LNCaP clone FGC (cell line): ENCODE measurements around the gene PI4KB.

Experiments
- DNase-seq: peaks from one replicate; pipeline ENCODE4 v3.0.0-alpha.2; 2011; ENCODE audit warnings: low read depth
- H3K4me3 ChIP-seq: 2 replicates; pipeline ENCODE4 v1.5.1; 2011; ENCODE audit warnings: mild to moderate bottlenecking, low read depth, low read length, control low read depth
- TF ChIP-seq, protein P1 (sequence below): IDR thresholded peaks from 2 replicates; pipeline ENCODE4 v1.5.1; 2012; ENCODE audit warnings: mild to moderate bottlenecking; ENCODE audit not compliant: control insufficient read depth, insufficient read depth; ENCODE audit errors: extremely low read depth

The PI4KB gene

DNA sequence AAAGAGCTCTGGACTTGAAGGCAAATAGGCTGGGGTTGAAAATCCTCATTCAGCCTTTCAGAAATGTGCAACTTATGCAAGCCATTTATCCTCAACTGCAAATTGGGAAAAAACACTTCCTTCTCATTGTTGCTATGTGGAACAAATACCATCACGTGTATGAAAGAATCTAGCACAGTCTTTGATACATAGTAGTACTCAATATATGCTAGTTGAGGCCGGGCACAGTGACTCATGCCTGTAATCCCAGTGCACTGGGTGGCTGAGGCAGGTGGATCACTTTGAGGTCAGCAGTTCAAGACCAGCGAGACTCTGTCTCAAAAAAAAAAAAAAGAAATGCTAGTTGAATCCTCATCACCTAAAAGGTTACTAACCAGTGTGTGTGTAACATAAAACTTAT lies 8.2 kb downstream of the PI4KB start:
- TF ChIP-seq, protein P1, sequence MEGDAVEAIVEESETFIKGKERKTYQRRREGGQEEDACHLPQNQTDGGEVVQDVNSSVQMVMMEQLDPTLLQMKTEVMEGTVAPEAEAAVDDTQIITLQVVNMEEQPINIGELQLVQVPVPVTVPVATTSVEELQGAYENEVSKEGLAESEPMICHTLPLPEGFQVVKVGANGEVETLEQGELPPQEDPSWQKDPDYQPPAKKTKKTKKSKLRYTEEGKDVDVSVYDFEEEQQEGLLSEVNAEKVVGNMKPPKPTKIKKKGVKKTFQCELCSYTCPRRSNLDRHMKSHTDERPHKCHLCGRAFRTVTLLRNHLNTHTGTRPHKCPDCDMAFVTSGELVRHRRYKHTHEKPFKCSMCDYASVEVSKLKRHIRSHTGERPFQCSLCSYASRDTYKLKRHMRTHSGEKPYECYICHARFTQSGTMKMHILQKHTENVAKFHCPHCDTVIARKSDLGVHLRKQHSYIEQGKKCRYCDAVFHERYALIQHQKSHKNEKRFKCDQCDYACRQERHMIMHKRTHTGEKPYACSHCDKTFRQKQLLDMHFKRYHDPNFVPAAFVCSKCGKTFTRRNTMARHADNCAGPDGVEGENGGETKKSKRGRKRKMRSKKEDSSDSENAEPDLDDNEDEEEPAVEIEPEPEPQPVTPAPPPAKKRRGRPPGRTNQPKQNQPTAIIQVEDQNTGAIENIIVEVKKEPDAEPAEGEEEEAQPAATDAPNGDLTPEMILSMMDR = no peak
- no peak overlapping the region for H3K4me3 ChIP-seq
- no peak for DNase-seq

DNA sequence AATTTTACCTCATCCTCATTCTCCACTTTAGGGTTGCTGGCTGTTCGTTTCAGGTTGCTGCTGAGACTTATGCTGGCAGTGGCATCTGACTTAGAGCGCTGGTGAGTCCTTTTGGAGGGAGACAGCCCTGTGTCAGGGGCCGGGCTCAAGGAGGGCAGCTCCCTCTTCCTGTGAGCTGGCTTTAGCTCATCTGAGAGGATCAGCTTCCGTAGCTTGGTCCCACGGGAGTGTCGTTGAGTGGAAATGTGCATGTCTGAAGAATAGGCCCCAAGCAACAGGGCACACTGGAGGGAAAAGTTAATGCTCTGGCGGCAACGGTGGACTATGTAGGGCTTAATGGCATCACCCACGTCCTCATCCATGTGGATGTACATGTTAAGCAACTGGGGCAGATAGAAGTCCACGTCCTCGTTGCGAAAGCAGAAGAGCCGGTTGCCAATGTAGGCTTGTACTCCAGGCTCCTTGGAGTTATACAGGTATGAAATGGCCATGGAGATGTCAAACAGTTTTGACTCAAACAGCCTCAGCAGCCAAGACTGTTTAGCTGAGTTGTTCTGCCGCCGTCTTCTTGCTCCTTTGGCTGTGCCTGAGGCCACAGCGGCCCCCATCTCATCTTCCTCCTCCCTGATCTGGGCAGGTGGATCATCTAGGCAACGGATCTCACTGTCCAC lies 11.5 kb downstream of the PI4KB start:
- TF ChIP-seq, protein P1 = no peak
- no peak for DNase-seq

DNA sequence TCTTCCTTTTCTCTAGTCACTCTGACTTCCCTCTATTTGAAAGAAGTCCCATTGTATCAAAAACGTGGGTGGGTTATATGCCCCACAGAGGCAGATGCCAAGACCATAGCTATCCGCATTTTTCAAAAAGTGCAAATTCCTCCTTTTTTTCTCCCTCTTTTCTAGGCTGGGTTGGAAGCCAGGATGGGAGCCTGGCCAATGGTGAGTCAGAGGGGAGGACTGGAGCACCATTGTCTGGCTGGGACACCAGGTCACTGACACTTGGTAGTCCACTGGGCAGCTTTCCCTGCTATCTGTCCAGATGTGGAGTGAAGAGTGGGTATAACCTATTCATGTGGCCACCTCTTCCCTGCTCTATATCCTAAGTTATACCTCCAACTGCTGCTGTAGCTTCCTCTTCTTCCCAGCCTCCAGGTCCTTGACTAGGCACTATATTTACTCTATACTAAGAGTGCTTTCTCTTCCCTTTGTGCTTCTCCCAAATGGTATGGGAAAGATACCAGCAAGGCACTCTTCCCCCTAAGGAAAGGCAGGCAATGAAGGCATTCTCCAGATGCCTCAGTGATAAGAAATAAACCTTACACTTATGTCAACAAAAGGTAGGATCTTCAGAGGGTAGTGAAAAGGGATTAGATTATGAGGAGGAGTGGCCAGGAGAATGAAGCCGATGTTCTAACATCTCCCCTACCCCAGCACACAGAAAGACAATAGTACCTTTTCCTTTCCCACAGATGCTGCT lies 12.9 kb downstream of the PI4KB start:
- TF ChIP-seq, protein P1 = no peak
- DNase-seq = no peak

More for the DNA sequence above, 11.5 kb downstream of the PI4KB start:
- H3K4me3 ChIP-seq = no peak overlapping the region

DNA sequence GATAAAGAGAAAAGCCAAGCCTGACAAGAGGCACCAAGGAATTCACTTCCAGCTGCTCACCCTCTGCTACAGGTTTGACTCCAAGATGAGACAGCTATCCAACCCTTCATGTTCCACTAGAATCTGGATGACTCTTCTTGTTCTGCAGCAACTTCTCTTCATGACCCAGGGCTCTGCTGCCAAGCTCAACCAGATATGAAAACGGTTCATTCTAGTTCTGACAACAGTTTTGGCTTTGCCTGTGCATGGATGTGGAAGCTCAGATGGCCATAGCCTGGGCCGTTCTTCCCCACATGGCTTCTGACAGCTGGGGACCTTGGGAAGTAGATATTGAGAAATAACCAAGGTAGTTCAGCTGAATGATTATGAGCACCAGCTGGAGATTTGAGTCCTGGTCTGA lies 13.7 kb downstream of the PI4KB start:
- DNase-seq = no peak
- TF ChIP-seq, protein P1 = no peak
- H3K4me3 ChIP-seq = no peak overlapping the region

More for the DNA sequence above, 12.9 kb downstream of the PI4KB start:
- no peak overlapping the region for H3K4me3 ChIP-seq

DNA sequence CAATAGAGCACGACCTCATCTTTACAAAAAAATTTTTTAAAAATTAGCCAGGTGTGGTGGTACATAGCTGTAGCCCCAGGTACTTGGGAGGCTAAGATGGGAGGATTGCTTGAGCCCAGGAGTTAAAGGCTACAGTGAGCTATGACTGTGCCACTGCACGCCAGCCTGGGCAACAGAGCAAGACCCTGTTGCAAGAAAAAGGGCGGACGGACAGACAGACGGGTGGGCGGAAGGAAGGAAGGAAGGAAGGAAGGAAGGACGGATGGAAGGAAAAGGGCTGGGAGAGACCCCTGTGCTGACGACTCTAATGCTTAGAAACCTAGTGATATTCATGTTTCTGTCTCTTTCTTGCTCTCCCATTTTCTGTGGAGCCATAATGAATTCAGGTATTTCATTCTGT lies 14.4 kb downstream of the PI4KB start:
- no peak for DNase-seq
- TF ChIP-seq, protein P1 = no peak

DNA sequence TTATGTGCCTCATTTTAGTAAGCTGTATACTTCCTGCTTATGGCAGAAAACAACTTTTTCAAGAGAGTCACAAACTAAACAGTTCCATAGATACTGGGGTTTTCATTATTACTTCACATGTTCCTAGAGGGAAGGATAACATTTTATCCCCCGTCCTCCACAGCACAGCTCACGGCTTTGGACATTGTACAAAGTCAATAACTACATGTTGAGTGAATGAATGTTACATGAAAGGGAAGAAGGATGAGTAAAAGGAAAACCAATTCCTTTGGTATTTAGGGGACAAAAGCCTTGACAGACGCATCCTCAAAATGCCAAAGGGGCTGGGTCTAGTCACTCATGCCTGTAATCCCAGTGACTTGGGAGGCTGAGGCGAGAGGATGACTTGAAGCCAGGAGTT lies 14.8 kb downstream of the PI4KB start:
- TF ChIP-seq, protein P1 = no peak
- no peak overlapping the region for H3K4me3 ChIP-seq
- no peak for DNase-seq

More for the DNA sequence above, 14.4 kb downstream of the PI4KB start:
- no peak overlapping the region for H3K4me3 ChIP-seq
